ENCODE results near the gene TNRC6C.

Gene TNRC6C

GRCh38 chr17:78022425-78022824, 63.9 kb downstream of the TNRC6C start:
- DNase-seq (ENCODE audit: low read depth), result no peak
- no peak overlapping the region for H3K4me3 ChIP-seq (ENCODE audit: low read depth, low read length)
- TF ChIP-seq, protein P1, sequence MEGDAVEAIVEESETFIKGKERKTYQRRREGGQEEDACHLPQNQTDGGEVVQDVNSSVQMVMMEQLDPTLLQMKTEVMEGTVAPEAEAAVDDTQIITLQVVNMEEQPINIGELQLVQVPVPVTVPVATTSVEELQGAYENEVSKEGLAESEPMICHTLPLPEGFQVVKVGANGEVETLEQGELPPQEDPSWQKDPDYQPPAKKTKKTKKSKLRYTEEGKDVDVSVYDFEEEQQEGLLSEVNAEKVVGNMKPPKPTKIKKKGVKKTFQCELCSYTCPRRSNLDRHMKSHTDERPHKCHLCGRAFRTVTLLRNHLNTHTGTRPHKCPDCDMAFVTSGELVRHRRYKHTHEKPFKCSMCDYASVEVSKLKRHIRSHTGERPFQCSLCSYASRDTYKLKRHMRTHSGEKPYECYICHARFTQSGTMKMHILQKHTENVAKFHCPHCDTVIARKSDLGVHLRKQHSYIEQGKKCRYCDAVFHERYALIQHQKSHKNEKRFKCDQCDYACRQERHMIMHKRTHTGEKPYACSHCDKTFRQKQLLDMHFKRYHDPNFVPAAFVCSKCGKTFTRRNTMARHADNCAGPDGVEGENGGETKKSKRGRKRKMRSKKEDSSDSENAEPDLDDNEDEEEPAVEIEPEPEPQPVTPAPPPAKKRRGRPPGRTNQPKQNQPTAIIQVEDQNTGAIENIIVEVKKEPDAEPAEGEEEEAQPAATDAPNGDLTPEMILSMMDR (IDR thresholded peaks at IDR 0.05; ENCODE audit: control insufficient read depth, extremely low read depth, insufficient read depth), result no peak

GRCh38 chr17:78023042-78023441, 64.5 kb downstream of the TNRC6C start:
- no peak for DNase-seq (ENCODE audit: low read depth)
- TF ChIP-seq, protein P1 (IDR thresholded peaks at IDR 0.05; ENCODE audit: control insufficient read depth, extremely low read depth, insufficient read depth), result no peak
- H3K4me3 ChIP-seq (ENCODE audit: low read depth, low read length), result no peak overlapping the region

- H3K4me3 ChIP-seq (ENCODE audit: low read depth, low read length), result no peak overlapping the region
- TF ChIP-seq, protein P1 (IDR thresholded peaks at IDR 0.05; ENCODE audit: control insufficient read depth, extremely low read depth, insufficient read depth), result no peak
- no peak for DNase-seq (ENCODE audit: low read depth)
These were observed 67.9 kb downstream of the TNRC6C start for GRCh38 chr17:78026381-78026780.

DNA sequence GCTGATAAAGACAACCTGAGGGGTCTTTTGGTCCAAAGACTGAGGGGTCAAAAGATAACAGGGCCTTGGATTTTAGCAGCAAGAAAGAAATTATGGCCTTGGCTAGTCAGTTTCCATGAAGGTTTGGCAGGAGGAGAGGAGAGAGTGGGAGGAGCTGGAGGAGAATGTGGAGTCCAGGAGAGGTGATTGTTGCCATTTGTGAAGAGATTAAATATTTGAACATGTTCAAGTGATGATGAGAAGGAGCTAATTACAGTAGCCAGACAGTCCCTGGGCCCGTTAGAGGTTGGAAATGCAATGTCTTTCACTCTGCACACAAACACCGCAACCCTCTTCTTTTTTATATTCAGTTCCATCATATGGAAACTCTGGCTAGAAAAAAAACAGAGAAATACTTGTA, 68.6 kb downstream of the TNRC6C start:
- TF ChIP-seq, protein P1 (IDR thresholded peaks at IDR 0.05; ENCODE audit: control insufficient read depth, extremely low read depth, insufficient read depth), result no peak
- no peak for DNase-seq (ENCODE audit: low read depth)
- H3K4me3 ChIP-seq (ENCODE audit: low read depth, low read length), result no peak overlapping the region

- TF ChIP-seq, protein P1 (IDR thresholded peaks at IDR 0.05; ENCODE audit: control insufficient read depth, extremely low read depth, insufficient read depth), result no peak
- no peak overlapping the region for H3K4me3 ChIP-seq (ENCODE audit: low read depth, low read length)
- no peak for DNase-seq (ENCODE audit: low read depth)
These were observed 71.2 kb downstream of the TNRC6C start for GRCh38 chr17:78029697-78030096.

DNA sequence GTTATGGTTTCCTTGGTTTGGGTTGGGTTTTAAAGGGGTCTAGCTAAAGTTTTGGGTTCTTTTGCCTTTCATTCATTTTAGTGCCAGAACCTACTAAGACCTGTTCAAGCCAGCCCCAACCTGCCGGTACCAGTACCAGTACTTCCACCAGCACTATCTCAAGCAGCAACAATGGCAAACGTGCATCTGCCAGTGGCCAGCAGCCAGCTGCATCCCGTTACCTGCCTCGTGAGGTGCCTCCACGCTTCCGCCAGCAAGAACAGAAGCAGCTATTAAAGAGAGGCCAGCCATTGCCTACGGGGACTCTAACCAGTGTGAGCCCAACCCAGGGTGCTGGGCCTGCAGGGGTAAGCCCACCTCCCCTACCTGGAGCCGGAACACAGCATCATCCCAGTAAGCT, 72.9 kb downstream of the TNRC6C start:
- DNase-seq (ENCODE audit: low read depth), result no peak
- TF ChIP-seq, protein P1 (IDR thresholded peaks at IDR 0.05; ENCODE audit: control insufficient read depth, extremely low read depth, insufficient read depth), result no peak
- no peak overlapping the region for H3K4me3 ChIP-seq (ENCODE audit: low read depth, low read length)

- TF ChIP-seq, protein P1 (IDR thresholded peaks at IDR 0.05; ENCODE audit: control insufficient read depth, extremely low read depth, insufficient read depth), result no peak
- no peak overlapping the region for H3K4me3 ChIP-seq (ENCODE audit: low read depth, low read length)
- DNase-seq (ENCODE audit: low read depth), result no peak
These were observed 73.7 kb downstream of the TNRC6C start for GRCh38 chr17:78032166-78032565.

Measured in LNCaP clone FGC (cell line).